NCI-H69 (cell line): ENCODE results near the gene ENO1.

Experiments used
- DNase-seq: peaks from one replicate; lab custom pipeline; 2025; lab: John Stamatoyannopoulos, UW

ENO1 gene

DNA sequence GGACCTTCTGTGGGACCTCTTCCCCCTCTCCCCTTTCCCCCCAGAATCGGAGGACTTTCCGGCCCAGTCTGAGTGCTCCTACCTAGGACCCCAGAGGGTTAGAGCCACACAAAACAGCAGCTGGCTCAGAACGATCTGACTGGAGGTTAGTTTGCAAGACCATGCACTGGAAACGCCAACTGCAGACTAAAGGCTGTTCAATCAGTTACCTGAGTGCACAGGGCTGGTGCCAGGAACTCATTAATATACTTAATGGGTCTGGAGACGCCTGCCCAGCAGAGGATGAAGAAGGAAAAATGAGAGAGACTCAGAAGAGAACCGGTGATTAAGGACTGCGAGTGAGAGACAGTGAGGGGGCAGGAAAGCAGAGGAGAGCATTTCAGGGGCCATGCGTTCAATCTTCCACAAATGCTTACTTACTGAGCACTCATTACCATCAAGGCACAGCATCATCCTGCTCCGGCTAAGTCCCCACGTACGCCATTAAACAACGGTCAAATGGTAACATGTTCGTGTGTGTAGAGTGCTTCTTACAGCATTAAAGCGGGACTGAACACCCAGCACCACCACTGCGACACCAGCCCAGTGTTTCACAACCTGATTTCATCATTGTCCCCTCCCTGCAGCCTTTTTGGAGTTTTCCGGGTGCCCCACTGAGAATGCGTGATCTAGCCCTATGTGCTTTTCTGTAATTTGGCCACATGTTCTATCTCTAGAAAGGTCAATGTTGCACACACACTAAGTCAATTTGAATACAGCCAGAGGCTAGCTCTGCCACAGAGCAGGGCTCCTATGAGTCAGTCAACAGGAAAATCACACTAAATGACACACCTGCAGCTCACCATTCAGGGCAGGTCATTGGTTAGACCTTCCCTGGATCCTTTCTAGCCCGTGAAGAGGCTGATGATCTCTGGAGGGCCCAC, 7.6 kb downstream of the ENO1 start:
- no peak for DNase-seq

DNA sequence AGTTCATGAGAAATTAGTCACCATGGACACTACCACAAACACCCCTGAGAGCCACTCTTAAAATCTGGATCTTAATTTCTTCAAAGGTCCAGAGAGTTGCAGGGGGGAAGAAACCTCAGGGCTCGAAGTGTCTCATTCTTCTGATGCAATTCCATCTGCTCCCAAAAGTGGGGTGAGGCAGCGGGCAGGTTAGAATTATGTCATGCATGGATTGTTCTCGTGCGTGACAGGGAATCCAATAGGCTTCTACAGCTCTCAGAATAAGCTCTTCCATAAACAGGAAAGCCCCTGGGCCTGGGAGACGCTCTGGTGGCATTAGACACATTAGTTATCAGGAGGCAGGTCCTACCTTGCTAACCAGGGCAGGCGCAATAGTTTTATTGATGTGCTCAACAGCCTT, 8.4 kb downstream of the ENO1 start:
- no peak for DNase-seq

DNA sequence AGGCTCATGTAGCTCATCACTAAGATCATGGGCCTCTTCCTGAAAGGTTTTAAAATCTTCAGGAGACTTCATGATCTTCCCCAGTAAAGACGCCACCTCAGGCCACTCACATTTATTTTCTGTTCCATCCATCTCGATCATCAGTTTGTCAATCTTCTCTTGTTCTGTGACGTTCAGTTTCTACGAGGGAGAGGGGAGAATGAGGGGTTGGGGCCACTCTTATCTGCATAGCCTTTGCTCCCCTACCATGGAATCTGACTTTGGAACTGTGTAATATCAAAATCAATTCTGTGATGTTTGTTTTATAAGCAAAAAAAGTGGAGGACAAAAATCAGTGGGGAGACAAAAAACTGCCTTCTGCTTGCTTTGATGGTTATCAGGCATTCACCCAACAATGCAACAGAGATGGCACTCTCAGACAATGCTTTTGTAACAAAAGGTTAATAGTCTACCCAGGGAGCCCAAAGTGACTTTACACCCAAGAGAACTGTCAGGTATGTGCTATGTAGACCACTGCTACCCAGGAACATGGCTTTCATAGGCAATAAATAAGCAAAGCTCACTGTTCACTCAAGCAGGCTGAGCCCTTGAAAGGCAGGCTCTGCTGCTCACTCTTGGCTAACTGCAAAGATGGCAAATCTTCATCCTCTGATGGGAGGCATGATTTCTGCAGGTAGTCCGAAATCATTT, 10.5 kb downstream of the ENO1 start:
- DNase-seq = no peak

DNA sequence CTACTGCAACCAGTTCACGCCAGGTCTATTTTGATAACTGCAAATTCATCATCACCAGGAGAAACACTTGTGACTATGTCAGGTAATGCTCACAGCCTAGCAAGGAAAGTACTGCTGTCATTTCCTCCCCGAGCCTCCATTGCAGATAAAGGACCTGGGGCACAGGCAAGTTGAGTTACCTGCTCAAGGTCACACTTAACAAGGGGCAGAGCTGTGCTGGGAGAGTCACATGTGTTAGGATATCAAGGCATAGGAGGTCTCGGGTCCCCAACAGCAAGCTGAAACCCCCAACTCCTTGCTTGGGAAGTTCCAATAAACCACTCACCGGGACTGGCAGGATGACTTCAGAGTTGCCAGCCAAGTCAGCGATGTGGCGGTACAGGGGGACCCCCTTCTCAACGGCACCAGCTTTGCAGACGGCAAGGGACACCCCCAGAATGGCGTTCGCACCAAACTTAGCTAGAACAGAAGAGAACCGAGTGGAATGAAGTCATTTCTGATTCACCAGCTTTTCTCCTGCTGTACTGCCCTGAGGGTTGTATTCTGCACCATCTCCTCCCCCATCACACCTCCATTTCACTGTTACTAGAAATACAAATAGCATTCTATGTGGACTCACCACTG, 11.6 kb downstream of the ENO1 start:
- DNase-seq = no peak

DNA sequence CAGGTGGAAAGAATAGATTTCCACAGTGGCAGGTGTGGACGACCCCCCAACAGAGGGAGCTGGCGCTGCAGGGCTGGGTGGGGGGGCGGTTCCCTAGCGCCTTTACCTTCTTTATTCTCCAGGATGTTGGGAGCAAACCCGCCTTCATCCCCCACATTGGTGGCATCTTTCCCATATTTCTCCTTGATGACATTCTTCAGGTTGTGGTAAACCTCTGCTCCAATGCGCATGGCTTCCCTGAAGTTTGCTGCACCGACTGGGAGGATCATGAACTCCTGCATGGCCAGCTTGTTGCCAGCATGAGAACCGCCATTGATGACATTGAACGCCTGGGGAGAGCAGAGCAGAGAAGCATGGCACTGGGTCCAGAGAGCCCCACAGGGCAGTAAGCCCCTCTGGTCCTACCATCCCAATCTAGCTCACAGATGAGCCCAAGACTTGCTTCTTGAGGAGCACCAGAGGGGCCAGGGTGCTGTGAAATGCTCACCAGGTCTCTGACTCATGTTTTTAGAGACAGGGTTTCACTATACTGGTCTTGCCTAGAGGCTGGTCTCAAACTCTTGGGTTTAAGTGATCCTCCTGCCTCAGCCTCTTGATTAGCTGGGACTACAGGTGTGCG, 12.2 kb downstream of the ENO1 start:
- no peak for DNase-seq

DNA sequence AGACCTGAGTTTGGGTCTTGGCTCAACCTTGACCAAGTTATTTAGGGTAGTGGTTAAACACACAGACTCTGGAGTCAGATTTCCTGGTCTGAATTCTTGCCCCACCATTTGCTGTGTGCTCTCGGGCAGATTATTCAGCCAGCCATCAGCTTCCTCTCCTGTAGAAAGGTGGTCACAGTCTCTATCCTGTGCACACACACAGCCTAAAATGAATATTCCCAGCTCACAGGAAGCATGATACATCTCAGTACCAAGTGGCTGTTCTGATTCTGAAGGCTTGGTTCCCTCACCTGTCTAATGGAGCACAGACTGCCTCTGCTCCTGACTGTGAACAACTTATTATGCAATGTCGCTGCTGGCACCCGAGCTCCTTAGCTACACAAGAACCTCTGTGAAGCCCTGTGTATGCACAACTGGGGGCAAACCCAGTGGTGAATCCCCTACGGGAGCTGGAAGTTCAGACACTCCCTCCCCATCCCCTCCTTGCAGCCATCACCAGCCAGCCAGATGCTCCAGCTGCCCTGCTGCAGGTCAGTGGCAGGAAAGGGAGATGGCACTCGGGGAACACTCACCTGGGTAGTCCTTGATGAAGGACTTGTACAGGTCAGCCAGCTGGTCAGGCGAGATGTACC, 13.7 kb downstream of the ENO1 start:
- DNase-seq = no peak

DNA sequence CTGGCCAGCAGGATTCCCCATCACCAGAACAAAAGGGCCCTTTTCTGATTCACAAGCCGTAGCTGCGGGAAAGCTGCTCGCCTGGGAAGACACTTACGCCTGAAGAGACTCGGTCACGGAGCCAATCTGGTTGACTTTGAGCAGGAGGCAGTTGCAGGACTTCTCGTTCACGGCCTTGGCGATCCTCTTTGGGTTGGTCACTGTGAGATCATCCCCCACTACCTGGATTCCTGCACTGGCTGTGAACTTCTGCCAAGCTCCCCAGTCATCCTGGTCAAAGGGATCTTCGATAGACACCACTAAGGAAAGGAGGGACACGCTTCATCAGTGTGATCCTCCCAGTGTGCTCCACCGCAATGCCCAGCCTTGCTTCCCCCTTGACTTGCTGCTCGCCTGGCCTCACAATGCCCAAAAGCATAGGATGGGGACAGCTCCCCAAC, 14.7 kb downstream of the ENO1 start:
- no peak for DNase-seq

DNA sequence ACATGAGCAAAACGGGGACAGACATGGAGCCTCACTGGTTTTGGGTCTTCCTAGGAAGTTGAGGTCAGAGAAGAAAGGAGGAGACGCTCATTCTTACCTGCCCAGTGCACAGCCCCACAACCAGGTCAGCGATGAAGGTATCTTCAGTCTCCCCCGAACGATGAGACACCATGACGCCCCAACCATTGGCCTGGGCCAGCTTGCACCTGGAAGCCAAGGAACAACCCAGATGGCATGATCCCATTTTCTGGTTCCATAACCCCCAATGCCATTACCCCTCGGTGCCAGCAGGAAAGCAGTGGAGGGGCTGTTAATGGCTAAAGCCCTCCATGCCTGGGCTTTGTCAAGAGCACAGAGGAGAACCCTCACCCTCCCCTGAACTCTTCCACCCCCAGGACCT, 15.3 kb downstream of the ENO1 start:
- DNase-seq = no peak

DNA sequence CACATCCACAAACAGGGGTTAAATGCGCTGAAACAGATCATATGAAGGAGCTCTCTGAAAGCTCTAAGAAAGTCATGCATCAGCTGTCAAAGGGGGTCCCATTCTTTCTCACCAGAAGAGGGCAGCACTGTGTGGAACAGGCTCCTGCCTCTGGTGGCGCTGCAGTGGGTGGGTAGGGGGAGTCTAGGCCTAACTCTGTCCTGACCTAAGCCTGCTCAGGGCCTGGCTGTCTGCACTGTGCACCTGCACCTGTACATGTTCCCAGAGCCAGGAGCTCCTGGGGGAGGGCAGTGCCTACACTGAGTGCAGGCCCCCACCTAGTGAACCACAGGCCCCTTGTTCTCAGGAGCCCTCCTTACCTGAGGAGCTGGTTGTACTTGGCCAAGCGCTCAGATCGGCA, 16.0 kb downstream of the ENO1 start:
- peak; percentile 18 for DNase-seq

DNA sequence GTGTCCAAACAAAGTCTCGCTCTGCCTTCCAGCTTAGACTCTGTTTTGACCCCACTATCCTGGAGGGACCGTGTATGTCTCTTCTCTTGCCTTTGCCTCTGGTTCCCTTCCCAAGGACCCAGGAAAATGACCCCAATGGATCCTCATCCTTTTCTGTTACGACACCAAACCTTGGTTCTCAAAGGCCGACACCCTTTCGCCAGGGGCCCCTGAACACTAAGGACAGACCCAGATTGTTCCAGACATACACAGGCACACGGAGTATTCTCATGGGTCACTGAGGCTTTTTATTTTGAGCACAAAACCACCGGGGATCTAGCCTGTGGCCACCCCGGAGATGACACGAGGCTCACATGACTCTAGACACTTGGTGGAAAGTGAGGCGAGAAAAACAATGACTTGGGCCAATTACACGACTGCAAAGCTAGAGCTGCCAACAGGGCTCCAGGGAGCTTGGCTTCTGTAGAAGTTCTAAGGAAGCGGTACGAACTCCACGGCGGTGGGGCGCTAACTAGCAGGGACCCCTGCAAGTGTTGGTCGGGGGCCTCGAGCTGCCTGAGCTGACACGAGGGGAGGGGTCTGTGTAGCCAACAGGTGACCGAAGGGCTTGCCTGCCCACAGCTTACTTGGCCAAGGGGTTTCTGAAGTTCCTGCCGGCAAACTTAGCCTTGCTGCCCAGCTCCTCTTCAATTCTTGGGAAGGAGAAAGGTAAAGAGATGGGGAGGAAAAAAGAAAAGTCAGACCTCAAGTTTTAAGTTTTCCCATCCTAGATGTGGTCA, 17.6 kb downstream of the ENO1 start:
- DNase-seq = no peak

DNA sequence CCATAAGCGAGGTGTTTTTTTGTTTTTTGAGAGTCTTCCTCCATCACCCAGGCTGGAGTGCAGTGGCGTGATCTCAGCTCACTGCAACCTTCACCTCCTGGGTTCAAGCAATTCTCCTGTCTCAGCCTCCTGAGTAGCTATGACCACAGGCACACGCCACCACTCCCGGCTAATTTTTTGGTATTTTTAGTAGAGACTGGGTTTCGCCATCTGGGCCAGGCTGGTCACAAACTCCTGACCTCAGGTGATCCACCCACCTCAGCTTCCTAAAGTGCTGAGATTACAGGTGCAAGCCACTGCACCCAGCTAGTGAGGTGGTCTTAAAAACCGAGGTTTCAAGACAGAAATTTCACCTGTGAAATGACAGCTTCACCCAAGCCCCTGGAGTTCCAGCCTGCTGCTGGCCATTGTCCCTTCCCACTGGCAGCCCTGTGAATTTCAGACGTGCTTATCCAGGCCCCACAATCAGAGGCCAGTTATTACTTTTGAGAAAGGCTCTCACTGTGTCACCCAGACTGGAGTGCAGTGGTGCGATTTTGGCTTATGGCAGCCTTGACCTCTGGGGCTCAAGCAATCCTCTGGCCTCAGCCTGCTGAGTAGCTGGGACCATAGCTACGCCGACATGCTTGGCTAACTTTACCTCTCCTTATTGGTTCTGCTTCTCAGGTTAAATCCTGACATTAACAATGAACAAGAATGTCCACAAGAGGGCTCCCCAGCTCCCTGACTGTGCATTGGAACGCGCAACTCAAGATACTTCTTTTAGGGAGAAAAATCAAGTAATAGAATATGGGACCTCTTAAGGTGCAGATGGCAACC, 19.4 kb downstream of the ENO1 start:
- DNase-seq = peak; percentile 45

DNA sequence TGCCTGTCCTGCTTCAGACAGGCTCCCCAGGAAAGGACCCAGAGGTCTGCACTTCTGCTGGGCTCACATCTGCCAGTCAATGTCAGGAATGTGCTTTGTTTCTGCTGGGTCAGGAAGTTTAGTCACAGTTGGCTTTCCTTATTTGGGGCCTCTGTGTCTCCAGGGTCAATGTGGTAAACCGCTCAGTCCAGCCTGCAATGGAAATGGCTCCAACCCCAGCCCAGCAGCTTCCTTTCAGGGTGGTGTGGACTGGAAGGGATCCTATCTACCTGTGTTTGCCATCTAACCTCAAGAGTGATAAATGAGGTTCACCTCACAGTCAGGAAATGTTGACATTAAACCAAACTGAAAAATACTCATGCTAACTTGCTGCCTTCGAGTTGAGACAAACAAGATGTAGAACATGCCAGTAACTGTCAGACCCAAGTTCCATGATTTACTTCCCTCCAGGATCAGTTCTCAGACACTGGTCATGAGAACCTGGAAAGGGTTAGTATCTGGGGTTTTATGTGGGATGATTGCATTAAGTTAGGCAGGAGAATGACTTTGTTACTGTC, 20.3 kb downstream of the ENO1 start:
- no peak for DNase-seq

DNA sequence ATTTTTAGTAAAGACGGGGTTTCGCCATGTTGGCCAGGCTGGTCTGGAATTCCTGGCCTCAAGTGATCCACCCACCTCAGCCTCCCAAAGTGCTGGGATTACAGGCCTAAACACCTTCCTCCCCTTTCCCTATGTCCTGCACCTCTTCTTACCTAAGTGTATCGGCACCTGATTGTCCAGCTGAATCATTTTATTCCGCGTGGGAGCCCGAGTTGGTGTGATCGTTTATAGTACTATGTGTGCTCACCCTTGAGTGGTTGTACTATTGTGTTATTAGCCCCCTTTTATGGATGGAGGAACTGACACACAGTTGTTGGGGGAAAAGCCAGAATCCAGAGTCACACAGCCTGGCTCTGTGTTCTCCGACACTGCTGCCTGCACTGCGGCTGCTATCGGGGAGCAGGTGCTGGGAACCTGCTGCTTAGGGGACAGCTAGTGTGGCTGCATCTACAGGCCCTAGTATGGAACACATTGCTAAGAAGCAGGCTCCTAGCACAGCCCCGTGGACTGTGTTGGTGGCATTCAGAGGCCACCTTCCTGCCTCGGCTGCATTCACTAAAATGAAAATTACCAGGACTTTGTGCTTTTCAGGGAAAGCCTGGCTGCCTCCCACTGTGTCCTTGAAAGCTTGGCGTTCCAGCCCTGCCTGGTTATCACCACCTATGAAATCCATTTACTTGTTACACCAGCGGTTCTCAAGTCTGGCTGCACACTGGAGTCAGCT, 21.6 kb downstream of the ENO1 start:
- no peak for DNase-seq

DNA sequence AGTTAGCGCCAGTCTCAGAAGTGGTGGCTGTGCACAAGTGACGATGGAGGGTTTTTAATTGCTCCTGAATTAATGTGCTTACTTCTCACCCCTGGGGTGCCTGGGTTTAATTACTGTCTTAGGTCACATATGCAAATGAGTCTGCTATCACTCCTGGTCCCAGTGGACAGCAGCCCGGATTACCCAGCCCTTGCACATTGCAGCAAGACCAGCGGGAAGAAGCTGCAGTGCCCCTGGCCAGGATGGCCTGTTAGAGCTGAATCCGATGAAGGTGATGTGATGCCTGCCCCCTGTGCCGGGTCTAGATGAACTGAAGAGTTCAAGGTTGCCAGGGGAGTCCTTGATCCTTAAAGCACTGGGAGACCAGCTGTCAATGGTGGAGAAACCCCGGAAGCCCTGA, 24.2 kb downstream of the ENO1 start:
- DNase-seq = peak; percentile 35

DNA sequence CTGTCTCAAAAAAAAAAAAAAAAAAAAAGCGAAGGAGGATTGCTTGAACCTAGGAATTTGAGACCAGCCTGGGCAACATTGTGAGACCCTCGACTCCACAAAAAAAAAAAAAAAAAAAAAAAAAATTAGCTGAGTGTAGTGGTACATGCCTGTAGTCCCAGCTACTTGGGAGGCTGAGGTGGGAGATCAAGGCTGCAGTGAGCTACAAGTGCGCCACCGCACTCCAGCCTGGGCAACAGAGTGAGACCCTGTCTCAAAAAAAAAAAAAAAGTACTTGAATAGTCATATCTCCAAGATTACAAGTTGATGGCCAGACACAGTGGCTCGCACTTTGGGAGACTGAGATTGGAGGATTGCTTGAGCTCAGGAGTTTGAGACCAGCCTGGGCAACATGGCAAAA, 27.4 kb downstream of the ENO1 start:
- no peak for DNase-seq

DNA sequence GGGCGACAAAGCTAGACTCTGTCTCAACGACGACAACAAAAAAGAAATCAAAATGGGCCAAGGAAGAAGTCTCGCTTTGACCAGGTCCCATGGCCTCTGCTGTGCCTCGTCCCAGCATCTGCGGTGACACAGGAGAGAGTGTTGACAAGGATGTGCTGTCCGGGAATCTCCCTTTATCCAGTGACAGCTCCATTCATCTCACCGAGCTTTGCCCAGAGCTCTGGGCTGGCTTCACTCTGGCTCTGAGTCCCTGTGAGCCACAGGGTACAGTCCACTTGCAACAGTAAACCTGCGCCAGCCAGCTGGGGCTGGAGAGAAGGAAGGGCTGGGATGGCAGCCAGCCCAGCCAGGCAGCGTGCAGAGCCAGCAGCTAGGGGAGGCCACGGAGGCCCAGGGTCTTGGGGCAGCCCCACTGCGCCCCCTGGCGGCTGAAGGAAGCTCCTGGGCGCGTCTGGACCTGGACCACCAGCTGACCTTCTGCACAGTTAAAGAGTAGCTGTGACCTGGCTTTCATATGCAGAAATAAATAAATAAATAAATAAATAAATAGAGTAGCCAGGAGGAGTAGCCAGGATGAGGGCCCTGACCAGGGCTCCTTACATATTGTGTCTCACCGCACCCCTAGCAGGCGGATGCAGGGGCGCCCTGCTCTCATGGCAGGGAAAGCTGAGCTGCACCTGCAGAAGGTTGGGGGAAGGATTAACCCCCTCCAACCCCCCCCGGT, 29.7 kb downstream of the ENO1 start:
- DNase-seq = peak; percentile 93

DNA sequence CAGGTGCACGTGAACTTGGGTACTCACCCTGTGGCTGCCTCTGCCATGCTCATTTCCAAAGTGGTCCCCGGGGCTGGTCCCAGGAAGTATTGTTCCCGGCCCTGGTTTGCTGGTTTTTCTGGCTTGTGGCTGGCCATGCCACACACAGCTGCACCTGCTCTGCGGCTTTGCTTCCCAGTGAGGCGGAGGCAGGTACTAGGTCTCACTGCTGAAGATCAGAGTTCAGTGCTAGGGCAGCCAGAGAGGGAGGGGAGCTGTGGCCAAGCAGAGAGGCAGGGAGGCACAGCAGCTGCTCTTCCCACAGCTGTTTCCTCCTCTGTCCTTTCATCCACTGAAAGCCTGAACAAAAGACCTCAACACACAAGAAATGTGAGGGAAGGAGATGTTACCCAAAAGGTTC, 30.5 kb downstream of the ENO1 start:
- DNase-seq = peak; percentile 31

DNA sequence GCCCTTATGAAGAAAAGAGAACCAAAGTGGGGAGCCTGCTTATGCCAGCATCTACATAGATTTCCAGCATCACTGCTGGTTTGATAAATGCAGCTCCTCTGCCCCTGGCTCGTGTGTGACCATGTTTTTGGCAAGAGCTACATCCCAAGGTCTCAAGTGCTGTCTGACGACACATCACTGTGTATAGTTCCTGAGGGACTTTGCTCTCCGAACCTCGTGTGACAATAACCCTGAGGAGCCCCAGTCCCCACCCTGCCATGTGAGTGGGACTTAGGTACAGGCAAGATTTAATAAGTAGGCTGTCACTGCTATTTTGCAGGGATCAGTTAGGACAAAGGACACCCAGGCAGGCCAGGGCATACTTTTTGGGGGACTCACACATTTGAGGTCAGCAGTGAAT, 32.2 kb downstream of the ENO1 start:
- no peak for DNase-seq
